RPMI8226 (cell line): ENCODE measurements around the gene UBXN11.

Source experiments
- DNase-seq: peaks from one replicate; pipeline ENCODE4 v3.0.0-alpha.2; 2015

The UBXN11 gene

DNA sequence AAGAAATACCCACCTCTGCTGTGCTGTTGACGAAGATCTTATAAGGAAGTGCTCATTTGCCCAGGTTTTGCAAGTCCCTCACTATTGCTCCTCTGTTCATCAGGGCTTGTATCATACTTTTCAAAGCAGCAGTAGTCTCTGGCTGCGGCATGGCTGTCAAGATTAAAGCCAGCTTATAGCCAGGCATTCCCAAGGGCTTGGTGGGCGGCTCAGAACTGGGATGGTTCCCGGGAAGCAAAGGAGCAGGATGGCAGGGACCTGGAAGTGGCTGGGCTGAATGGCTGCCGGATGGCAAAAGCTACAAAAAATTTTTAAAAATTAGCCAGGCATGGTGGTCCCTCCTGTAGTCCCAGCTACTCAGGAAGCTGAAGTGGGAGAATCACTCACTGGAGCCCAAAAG, 43.2 kb downstream of the UBXN11 start:
- no peak for DNase-seq

DNA sequence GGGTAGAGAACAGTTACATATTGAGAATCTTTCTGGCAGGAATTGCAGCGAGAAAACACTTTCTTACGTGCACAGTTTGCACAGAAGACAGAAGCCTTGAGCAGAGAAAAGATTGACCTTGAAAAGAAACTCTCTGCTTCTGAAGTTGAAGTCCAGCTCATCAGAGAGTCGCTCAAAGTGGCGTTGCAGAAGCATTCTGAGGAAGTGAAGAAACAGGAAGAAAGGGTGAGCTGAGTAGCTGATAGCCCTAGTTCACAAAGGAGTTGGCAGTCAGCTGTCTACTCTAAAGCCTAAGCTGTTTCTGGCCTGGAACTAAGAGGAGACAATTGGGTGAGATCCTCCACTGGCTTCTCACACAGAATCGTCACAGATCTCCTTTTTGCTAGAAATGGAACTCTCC, 46.9 kb downstream of the UBXN11 start:
- no peak for DNase-seq

DNA sequence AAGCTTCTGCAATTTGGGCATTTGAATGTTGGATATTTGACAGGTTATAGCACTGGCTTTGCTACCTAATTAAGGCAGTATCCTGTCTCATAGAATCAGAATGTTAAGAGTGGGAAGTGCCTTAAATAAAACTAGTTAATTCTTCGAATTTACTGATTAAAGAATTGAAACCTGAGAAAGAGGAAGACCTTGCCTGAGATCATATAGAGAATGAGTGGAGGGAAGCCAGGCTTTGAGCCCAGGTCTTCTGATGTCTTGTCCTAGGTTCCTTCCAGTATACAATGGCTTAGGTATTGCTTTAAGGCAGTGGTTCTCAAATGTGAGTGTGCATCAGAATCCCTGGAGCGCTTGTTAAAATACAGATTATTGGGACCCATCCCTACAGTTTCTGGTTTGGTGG, 47.4 kb downstream of the UBXN11 start:
- DNase-seq: no peak

DNA sequence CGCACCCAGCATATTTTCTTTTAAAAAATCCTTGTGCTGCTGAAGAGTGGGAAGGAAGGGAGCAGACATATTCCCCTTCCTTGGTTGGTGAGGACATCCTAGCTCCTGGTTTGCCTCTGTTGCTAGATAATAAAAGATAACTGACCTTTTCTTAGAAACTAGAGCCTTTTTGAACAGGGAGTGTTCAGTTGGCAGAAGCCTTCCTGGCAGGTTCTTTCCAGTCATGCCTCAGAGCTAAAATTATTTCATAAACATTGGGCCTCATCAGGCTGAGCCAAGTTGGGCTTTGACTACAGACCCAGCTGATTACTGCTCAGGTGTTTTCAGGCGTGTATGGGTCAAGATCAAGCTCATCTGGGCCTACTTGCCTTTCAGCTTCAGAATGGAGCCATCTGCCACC, 49.2 kb downstream of the UBXN11 start:
- DNase-seq: no peak

DNA sequence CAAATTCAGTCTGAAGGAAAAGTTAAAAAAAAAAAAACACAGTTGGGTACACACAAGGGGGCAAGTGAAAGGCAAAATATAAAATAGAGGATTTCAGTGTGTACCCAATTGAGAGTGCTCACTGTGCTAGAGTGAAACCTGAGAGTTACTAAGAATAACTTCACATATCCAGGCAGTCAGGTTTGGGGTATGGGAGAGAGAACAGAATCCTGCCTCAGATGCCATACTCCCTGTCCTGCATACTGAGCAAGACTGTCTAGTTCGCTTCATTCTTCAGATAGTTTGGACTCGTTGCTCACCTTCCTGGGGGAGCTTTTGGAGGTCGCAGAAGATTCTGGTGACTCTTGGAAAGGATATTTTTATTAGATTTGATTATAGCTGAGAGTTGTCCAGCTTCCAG, 52.0 kb downstream of the UBXN11 start:
- DNase-seq: no peak

DNA sequence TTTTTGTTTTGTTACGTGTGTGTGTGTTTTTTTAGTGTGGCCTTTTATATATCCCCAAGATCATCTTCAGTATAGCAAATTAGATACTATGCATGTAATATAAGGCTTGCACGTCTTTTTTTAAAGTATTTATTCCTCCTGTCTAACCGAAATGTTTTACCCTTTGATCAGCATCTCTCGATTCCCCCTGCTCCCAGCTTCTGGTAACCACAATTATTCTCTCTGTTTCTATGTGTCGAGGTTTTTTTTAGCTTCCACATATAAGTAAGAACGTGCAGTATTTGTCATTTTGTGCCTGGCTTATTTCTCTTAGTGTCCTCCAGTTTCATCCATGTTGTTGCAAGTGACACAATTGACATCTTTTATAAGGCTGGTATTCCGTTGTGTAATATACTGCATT, 53.7 kb downstream of the UBXN11 start:
- DNase-seq: no peak

DNA sequence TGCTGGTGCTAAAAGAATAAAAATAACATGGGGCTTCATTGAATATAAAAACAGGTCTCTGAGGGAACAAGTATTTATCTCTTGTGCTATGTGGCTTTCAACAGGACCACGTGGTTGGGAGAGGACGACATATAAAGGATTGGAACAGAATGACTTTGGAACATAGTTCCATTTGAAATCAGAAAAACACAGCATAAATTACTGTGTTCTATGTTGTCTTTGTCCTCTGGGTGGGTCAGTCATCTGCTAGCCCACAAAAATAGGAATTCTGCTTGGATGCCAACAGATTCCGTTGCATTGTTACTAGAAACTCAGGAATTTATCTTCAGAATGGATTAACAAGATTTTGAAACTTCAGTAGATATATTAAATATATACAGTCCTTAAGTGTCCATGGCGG, 66.5 kb downstream of the UBXN11 start:
- DNase-seq: no peak

DNA sequence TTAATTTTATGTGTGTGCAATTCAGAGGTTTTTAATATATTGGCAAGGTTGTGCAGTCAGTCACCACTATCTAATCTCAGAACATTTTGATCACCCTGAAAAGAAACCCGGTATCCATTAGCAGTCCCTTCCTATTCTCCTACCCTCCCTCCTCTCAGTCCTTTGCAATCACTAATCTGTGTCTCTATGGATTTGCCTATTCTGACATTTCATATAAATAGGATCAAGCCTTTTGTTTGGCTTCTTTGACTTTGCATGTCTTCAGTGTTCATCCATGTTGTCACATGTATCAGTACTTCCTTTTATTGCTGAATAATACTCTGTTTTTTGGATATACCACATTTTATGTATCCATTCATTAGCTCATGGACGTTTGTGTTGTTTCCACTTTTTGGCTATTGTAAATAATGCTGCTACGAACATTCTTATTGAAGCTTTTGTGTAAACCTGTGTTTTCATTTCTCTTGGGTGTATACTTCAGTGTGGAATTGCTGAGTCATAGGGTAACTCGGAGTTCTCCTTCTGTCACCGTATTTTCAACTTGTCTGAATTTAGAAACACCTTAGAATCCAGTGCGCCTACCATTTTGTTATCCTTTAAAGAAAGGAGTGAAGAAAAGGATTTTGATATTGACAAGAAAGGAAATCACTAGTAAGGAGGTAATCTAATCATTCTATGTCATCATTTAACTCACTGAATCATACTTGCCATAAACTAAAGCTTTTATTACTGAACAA, 69.0 kb downstream of the UBXN11 start:
- DNase-seq: peak; percentile 61

DNA sequence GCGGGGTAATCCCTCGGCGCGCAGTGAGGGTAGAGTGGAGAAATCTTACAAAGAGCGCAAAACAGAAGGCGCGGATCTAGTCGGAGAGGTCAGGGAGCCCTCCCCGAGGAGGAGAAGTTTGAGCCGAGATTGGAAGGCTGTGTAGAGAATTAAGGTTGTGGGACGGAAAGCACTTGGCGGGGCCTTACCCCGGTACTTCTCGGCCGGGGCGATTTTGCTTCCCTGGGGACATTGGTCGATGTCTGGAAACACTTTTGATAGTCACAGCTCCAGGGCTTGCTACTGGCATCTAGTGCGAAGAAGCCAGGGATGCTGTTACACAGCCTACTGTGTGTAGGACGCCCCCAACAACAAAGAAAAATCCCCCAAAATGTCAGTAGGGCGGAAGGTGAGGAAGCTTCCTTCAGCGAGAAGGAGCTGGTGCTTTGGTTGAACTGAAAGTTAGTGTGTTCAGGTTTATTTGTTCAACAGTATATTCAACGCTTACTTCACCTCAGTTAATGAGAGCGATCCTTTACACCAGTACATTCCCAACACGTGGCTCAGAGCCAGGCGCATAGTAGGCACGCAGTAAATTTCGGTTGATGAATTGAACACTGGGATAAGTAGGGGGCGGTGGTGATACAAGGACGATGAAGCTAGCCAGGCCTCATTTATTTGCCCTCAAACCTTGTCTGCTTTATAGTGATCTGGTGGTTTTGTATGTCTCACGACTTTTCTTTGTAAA, 71.6 kb downstream of the UBXN11 start:
- peak; percentile 44 for DNase-seq

DNA sequence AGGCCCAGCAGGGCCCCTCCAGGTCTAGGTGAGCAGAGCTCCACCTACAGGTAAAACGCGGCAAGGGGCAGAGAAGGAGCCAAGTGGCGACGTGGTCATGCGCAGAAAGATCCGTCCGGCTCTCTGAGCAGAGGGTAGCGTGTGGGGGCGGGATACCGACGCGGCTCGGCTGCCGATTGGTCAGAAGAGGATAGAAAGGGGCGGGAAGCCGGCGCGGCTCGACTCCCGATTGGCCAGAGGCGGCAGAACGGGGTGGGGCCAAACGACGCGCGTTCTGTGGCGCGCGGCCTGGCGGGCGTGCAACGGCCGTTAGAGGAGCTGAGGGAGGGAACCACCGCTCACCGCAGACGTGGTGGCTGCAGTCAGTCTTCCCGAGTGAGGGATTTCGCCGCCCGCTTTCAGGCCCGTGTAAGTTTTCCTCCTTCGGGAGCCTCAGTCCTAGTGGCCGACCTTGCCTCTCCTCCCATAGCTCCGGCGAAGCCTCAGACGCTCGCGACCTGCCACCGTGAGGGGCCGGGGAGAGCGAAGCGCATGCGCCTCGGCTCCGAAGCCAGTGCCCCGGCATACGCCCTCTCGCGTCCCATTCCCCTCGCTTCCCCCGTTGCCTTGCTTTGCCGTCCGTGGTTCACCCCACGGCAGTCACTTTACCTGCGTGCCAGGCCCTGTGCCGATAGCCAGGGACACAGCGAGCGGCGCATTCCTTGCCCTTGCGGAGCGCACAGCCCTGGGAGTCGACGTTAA, 72.4 kb downstream of the UBXN11 start, which contains the start of gene CEP85:
Gene CEP85 (plus strand): TSS at position 298 of the 741 bp plus-strand sequence. CDS start 5,584 bp downstream, outside the sequence.
- DNase-seq: peak; percentile 99
